GM12878 (cell line): ENCODE data around the gene BOLA1. TPM values are rescaled to one million over a fixed set of nuclear protein-coding genes. Genes with fewer than 3 reads are reported as not detected.

Experiments used
- ATAC-seq: fragments of 200-7000 bp; cut with Tn5 transposase; 3 replicates; pipeline ENCODE4 v1.9.1; 2020; ENCODE audit warnings: mild to moderate bottlenecking, moderate library complexity
- BruUV-seq: library from RNA; stranded (reverse); fragments of 400-500 nt; replicated peaks from 2 replicates; lab custom pipeline; 2021; lab: Mats Ljungman, UMichigan
- CTCF ChIA-PET: fragments of 300-600 bp; sonication (Branson Sonifier 250); formaldehyde crosslinking; extraction: SDS; loops from one replicate; lab custom pipeline; 2021; ENCODE audit warnings: inconsistent platforms; lab: Yijun Ruan, JAX
- POLR2A ChIA-PET: fragments of 350-600 bp; formaldehyde crosslinking; extraction: SDS; loops from one replicate; lab custom pipeline; 2021; ENCODE audit warnings: inconsistent platforms; lab: Charles Lee
- RAD21 ChIA-PET: fragments of 300-600 bp; sonication (Branson Sonifier 250); formaldehyde crosslinking; loops from one replicate; lab custom pipeline; 2023; ENCODE audit warnings: antibody characterized with exemption; ENCODE audit not compliant: unreplicated experiment; lab: Charles Lee
- SMC1A ChIA-PET: fragments of 300-600 bp; sonication (Branson Sonifier 250); formaldehyde crosslinking; loops from one replicate; lab custom pipeline; 2023; ENCODE audit not compliant: unreplicated experiment, uncharacterized antibody; lab: Charles Lee
- DNase-seq: peaks from one replicate; pipeline ENCODE4 v3.0.0-alpha.2; 2011; ENCODE audit warnings: low read depth, low spot score
- FAIRE-seq: peaks from 3 replicates; lab custom pipeline; 2011; peaks lifted over from hg19 to GRCh38; lab: Jason Lieb, UNC
- H2AFZ ChIP-seq: 2 replicates; pipeline ENCODE4 v1.6.0; 2011; ENCODE audit warnings: low read depth, low read length, control low read depth; ENCODE audit not compliant: control insufficient read depth
- H3K27ac ChIP-seq: 2 replicates; pipeline ENCODE4 v1.5.1; 2011; ENCODE audit warnings: control low read depth; ENCODE audit not compliant: control insufficient read depth, insufficient read depth
- H3K27me3 ChIP-seq, 2 experiments: replicated peaks in 1 of 2; 2 replicates each; pipeline versions ENCODE4 v1.6.0 to v1.6.1; 2011; ENCODE audit warnings: low read length in 1 of 2; ENCODE audit not compliant: control insufficient read depth in 2 of 2, insufficient read depth in 2 of 2
- H3K36me3 ChIP-seq, 2 experiments: 2 replicates each; pipeline ENCODE4 v1.5.1; 2011; ENCODE audit warnings: low read length in 1 of 2; ENCODE audit not compliant: control insufficient read depth in 2 of 2, insufficient read depth in 2 of 2
- H3K4me1 ChIP-seq: 2 replicates; pipeline ENCODE4 v1.6.1; 2011; ENCODE audit warnings: mild to moderate bottlenecking, low read length, moderate library complexity, mixed read lengths; ENCODE audit not compliant: control insufficient read depth, insufficient read depth
- H3K4me2 ChIP-seq: 2 replicates; pipeline ENCODE4 v1.6.0; 2011; ENCODE audit warnings: control low read depth; ENCODE audit not compliant: control insufficient read depth, insufficient read depth
- H3K4me3 ChIP-seq: fragments of 200-600 bp; sonication (generic); 2 replicates; pipeline ENCODE4 v1.5.1; 2016
- H3K79me2 ChIP-seq: 2 replicates; pipeline ENCODE4 v1.6.0; 2011; ENCODE audit warnings: low read length; ENCODE audit not compliant: control insufficient read depth, insufficient read depth
- H3K9ac ChIP-seq: 2 replicates; pipeline ENCODE4 v1.8.0; 2011; ENCODE audit warnings: low read length, control low read depth, mixed read lengths; ENCODE audit not compliant: control insufficient read depth, insufficient read depth
- H3K9me3 ChIP-seq: replicated peaks from 3 replicates; pipeline ENCODE4 v1.5.1; 2011; ENCODE audit warnings: mild to moderate bottlenecking, low read length; ENCODE audit not compliant: control insufficient read depth, insufficient read depth
- H4K20me1 ChIP-seq: 2 replicates; pipeline ENCODE4 v1.6.0; 2011; ENCODE audit not compliant: control insufficient read depth, insufficient read depth
- FOS ChIP-seq: IDR thresholded peaks from 3 replicates; pipeline ENCODE4 v1.6.1; 2011; ENCODE audit warnings: borderline replicate concordance; ENCODE audit not compliant: insufficient read length; ENCODE audit errors: extremely low read depth
- FOXM1 ChIP-seq: IDR thresholded peaks from 2 replicates; pipeline ENCODE4 v1.6.1; 2012; ENCODE audit warnings: low read depth, mild to moderate bottlenecking, inconsistent platforms, low read length, moderate library complexity
- GATAD2B ChIP-seq: fragments of 450-650 bp; conservative IDR thresholded peaks from 2 replicates; pipeline ENCODE4 v1.6.1; 2017; ENCODE audit warnings: low read depth, mild to moderate bottlenecking, moderate library complexity
- IKZF1 ChIP-seq: fragments of 450-650 bp; conservative IDR thresholded peaks from 2 replicates; pipeline ENCODE4 v1.6.1; 2017; ENCODE audit warnings: antibody characterized with exemption, mild to moderate bottlenecking
- JUND ChIP-seq: IDR thresholded peaks from 2 replicates; pipeline ENCODE4 v1.6.1; 2012; ENCODE audit warnings: low read depth, mild to moderate bottlenecking, low read length, improper control_type of control experiment, moderate library complexity
- LARP7 ChIP-seq: fragments of 450-650 bp; IDR thresholded peaks from 2 replicates; pipeline ENCODE4 v1.6.1; 2017; ENCODE audit warnings: mild to moderate bottlenecking
- NFYB ChIP-seq: IDR thresholded peaks from 2 replicates; pipeline ENCODE4 v1.6.1; 2011; ENCODE audit warnings: low read depth, mild to moderate bottlenecking, low read length, improper control_type of control experiment, moderate library complexity; ENCODE audit not compliant: insufficient read depth
- NKRF ChIP-seq: fragments of 450-650 bp; conservative IDR thresholded peaks from 2 replicates; pipeline ENCODE4 v1.6.1; 2017; ENCODE audit warnings: mild to moderate bottlenecking, moderate library complexity
- POLR2A ChIP-seq: IDR thresholded peaks from 2 replicates; pipeline ENCODE4 v1.6.1; 2011; ENCODE audit warnings: low read depth, mild to moderate bottlenecking, low read length
- POLR2AphosphoS2 ChIP-seq: IDR thresholded peaks from 2 replicates; pipeline ENCODE4 v1.6.1; 2011; ENCODE audit warnings: low read depth, mild to moderate bottlenecking, low read length, improper control_type of control experiment, moderate library complexity
- RELA ChIP-seq: fragments of 450-650 bp; IDR thresholded peaks from 2 replicates; pipeline ENCODE4 v1.8.0; 2014; ENCODE audit warnings: borderline replicate concordance; ENCODE audit not compliant: partially characterized antibody
- REST ChIP-seq: IDR thresholded peaks from 2 replicates; pipeline ENCODE4 v1.6.1; 2012; ENCODE audit warnings: mild to moderate bottlenecking, low read depth, low read length
- SMAD1 ChIP-seq: fragments of 450-650 bp; IDR thresholded peaks from 2 replicates; pipeline ENCODE4 v1.6.1; 2018; ENCODE audit warnings: mild to moderate bottlenecking, low read depth; ENCODE audit not compliant: partially characterized antibody
- SRF ChIP-seq, 2 experiments: IDR thresholded peaks; 2 replicates each; pipeline ENCODE4 v1.6.1; 2011; ENCODE audit warnings: low read depth in 2 of 2, low read length in 2 of 2, mild to moderate bottlenecking in 1 of 2, moderate library complexity in 1 of 2
- SUZ12 ChIP-seq: fragments of 200-600 bp; sonication (generic); IDR thresholded peaks from one replicate; pipeline ENCODE4 v1.6.1; 2018; ENCODE audit warnings: antibody characterized with exemption, mild to moderate bottlenecking; ENCODE audit not compliant: unreplicated experiment
- TAF1 ChIP-seq: IDR thresholded peaks from 2 replicates; pipeline ENCODE4 v1.6.1; 2011; ENCODE audit warnings: mild to moderate bottlenecking, low read depth, low read length, borderline replicate concordance
- TBL1XR1 ChIP-seq: IDR thresholded peaks from 2 replicates; pipeline ENCODE4 v1.6.1; 2012; ENCODE audit warnings: low read depth, low read length, improper control_type of control experiment
- WGBS: methylation state at CpG from one replicate; pipeline ENCODE4 v1.1.6; 2016; ENCODE audit warnings: low lambda C conversion rate; ENCODE audit not compliant: insufficient replicate concordance, insufficient coverage; ENCODE audit errors: missing lambda C conversion rate; 5-methylcytosine and 5-hydroxymethylcytosine counted together
- in situ Hi-C: fragments of 300-500 bp; cut with MboI; formaldehyde crosslinking; loops from 9 replicates; pipeline ENCODE4 v1.14.3; 2018; ENCODE audit warnings: mixed read lengths
- intact Hi-C: fragments of 100-400 bp; cut with micrococcal nuclease; formaldehyde crosslinking; loops from one replicate; pipeline ENCODE4 v1.14.2; 2022; ENCODE audit not compliant: unreplicated experiment
- polyA plus RNA-seq, 11 experiments: library from polyadenylated mRNA; depleted of rRNA in 4 of 11; unstranded in 6 of 11; stranded (reverse) in 5 of 11; fragments of >200 nt; fragmentation: Nextera tagmentation in 4 of 11; fragmentation: Illumina TruSeq in 1 of 11; extraction: Ambion mirVana in 4 of 11; extraction: Trizol in 1 of 11; gene quantifications; 1 replicate in 1 of 11; 2 replicates in 10 of 11; pipeline versions ENCODE4 v1.2.1 to v1.2.3, GENCODE V29; 2011 to 2016; ENCODE audit warnings: inconsistent platforms in 2 of 11, missing spikeins in 2 of 11, low read depth in 1 of 11
- total RNA-seq, 4 experiments: library from RNA; depleted of rRNA in 3 of 4; stranded (reverse); fragments of >200 nt in 3 of 4; fragmentation: Illumina TruSeq in 1 of 4; extraction: Trizol in 1 of 4; gene quantifications; 2 replicates each; pipeline versions ENCODE4 v1.2.1 to v1.2.3, GENCODE V29; 2013 to 2021

Gene BOLA1
- total and polyA plus RNA-seq, 10 of the 15 experiments (the other 5 are each of a cell fraction or from before 2014, with no cell fraction given): 0.74 to 18.7 (median 11.3) TPM

GRCh38 chr1:149886396-149887195, 12.8 kb upstream of the BOLA1 start:
- under 1% methylated on average over 60 of the region's 62 CpGs for WGBS
- POLR2A ChIA-PET: interaction anchor here (0.6 to 4.0 kb wide), 11 partner anchors 38 to 1171 kb away, joined by 3 to 57 read pairs (median 5); partner anchors contain the start of genes MINDY1, SF3B4 and VPS45
- Histone ChIP-seq H4K20me1 (no peaks in the 10 kb centered on the region), H3K4me3 (peak overlapping the region; percentile 65), H3K79me2 (peaks cover 17% of the 10 kb centered on the region), H3K4me2 (peak overlapping the region; percentile 87), H3K9me3 (no peaks in the 10 kb centered on the region), H2AFZ (no peak overlapping the region), H3K4me1 (no peaks in the 10 kb centered on the region), H3K27me3 (no peaks in the 10 kb centered on the region), H3K36me3 (no peaks in the 10 kb centered on the region), H3K9ac (peak overlapping the region; percentile 85), H3K27ac (peak overlapping the region; percentile 93)
- CTCF ChIA-PET: interaction anchor here (1.1 to 2.5 kb wide), 6 partner anchors 13 to 300 kb away, joined by 3 to 12 read pairs (median 5); partner anchors contain the start of gene BOLA1
- TSS peak; percentile 100 for BruUV-seq
- ATAC-seq (peak; percentile 73), FAIRE-seq (peak; percentile 73), DNase-seq (peak; percentile 99)
- in situ Hi-C loops: no loop called here
- intact Hi-C loops: loop anchor here (1.0 kb wide), 1 partner anchor 274 kb away; no protein-coding TSS in a partner anchor
- RAD21 ChIA-PET: interaction anchor here (1.1 to 3.2 kb wide), 6 partner anchors 37 to 303 kb away, joined by 3 to 22 read pairs (median 5); partner anchors contain the start of gene SF3B4
- SMC1A ChIA-PET: interaction anchor here (0.9 to 3.3 kb wide), 5 partner anchors 37 to 275 kb away, joined by 3 to 15 read pairs (median 10); no protein-coding TSS in a partner anchor
- peak; percentile 30; the same call in 1 of the 2 replicates for TF ChIP-seq FOXM1
- peak; percentile 96 for TF ChIP-seq POLR2AphosphoS2
- peak; percentile 92 for TF ChIP-seq NKRF
- TF ChIP-seq SRF (IDR thresholded peaks at IDR 0.05; ENCODE audit: low read depth in 2 of 2, low read length in 2 of 2): 0 out of 4 replicates have a peak, but pooled peaks of 1 of the 2 experiments have one; percentile 15
- TF ChIP-seq SMAD1: peak; percentile 98
- TF ChIP-seq FOS: peak; percentile 40
- TF ChIP-seq REST: no peak
- peak; percentile 23; the same call in 1 of the 2 replicates for TF ChIP-seq LARP7
- peak; percentile 48; the same call in 1 of the 2 replicates for TF ChIP-seq TBL1XR1
- TF ChIP-seq POLR2A: peak; percentile 70
- TF ChIP-seq IKZF1: 0 out of 2 replicates have a peak, but pooled peaks have one; percentile 15
- peak; percentile 96 for TF ChIP-seq NFYB
- TF ChIP-seq JUND: no peak
- peak; percentile 93 for TF ChIP-seq TAF1
- TF ChIP-seq RELA: peak; percentile 72
- TF ChIP-seq GATAD2B: peak; percentile 21; the same call in 1 of the 2 replicates
- no peak for TF ChIP-seq SUZ12
